GM19239 (cell line): ENCODE data around the gene CCDC12.

Experiments
- DNase-seq: peaks from one replicate; pipeline ENCODE4 v3.0.0; 2011; ENCODE audit warnings: low spot score; ENCODE audit not compliant: insufficient read length
- FAIRE-seq: peaks from 2 replicates; lab custom pipeline; 2011; peaks lifted over from hg19 to GRCh38; lab: Jason Lieb, UNC

The CCDC12 gene

DNA sequence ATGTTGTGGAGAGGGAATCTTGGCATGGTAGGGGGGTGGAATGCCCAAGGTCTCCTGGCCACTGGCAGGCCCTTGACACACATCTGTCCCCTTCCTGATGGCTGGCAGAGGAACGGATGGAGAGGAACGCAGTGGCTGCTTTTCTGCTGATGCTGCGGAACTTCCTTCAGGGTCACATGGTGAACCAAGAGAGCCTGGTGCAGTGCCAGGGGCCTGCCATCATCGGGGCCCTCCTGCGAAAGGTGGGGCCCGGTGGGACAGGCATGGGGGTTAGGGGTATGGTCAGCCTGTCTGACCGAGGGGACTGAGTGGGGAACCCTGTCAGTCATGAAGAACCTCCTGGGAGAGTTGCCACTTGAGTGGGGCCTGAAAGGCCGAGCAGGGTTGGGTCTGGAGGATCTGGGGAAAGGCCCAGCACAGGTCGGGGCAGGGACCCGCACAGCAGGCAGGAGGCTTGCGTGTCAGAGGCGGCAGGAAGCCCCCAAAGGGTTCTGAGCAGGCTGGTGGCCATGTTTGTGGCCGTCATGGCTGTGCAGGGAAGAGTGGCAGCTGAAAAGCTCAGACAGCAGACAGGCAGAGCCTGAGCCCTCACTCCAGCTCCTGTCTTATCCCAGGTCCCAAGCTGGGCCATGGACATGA lies 21.0 kb upstream of the CCDC12 start:
- no peak for DNase-seq
- no peak for FAIRE-seq

DNA sequence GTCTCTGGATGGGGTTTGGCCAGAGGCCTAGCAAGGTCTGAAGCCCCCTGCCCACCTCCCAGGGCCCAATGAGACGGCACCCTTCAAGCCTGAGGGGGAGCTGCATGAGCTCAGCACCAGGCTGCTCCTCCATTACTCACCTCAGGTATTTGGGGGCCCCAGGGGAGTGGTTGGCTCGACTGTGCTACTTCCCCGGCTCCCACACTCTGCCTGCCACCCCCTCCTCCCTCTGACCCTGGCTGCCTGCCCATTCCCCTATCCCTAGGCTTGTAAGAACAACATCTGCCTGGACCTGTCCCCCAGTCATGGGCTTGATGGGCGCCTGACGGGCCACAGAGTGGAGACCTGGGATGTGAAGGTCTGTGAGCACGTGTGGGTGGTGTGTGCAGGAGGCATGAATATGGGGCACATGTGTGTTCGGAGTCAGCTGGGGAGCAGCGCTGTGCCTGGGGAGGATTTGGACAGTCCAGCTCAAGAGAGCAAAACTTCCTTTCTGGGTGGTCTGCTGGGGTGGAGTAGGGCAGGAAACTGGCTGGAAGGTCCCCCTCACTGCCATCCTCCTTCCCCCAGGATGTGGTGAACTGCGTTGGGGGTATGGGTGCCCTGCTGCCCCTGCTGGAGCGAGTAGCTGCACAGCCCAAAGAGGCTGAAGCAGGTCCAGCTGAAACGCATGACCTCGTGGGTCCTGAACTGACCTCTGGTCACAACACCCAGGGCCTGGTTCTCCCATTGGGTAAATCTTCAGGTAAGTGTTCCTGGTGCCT lies 20.3 kb upstream of the CCDC12 start:
- no peak for FAIRE-seq

DNA sequence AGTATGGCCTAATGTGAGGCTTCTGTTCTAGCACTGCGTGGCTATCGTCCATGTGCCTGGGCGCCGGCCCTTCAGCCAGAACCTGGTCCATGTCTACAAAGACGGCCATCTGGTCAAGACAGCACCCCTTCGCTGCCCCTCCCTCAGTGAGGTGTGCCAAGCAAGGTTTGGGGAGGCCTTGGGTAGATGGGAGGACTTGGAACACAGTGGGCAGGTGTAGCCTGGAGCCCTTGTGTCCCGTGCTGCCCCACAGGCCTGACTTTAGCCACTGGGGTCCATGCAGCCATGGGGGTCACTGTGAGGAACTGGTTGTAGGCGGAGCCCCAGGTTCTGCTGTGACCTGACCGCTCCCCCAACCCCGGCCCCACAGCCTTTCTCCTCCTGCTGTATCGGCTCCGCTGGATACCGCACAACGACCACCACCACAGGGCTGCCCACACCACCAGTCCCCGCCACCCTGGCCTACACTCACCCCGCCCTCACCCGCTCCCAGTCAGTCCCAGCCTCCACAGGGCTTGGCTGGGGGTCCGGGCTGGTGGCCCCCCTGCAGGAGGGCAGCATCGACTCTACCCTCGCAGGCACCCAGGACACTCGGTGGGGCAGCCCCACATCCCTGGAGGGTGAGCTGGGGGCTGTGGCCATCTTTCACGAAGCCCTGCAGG lies 19.5 kb upstream of the CCDC12 start:
- no peak for DNase-seq
- no peak for FAIRE-seq

More for the DNA sequence above, 20.3 kb upstream of the CCDC12 start:
- no peak for DNase-seq

DNA sequence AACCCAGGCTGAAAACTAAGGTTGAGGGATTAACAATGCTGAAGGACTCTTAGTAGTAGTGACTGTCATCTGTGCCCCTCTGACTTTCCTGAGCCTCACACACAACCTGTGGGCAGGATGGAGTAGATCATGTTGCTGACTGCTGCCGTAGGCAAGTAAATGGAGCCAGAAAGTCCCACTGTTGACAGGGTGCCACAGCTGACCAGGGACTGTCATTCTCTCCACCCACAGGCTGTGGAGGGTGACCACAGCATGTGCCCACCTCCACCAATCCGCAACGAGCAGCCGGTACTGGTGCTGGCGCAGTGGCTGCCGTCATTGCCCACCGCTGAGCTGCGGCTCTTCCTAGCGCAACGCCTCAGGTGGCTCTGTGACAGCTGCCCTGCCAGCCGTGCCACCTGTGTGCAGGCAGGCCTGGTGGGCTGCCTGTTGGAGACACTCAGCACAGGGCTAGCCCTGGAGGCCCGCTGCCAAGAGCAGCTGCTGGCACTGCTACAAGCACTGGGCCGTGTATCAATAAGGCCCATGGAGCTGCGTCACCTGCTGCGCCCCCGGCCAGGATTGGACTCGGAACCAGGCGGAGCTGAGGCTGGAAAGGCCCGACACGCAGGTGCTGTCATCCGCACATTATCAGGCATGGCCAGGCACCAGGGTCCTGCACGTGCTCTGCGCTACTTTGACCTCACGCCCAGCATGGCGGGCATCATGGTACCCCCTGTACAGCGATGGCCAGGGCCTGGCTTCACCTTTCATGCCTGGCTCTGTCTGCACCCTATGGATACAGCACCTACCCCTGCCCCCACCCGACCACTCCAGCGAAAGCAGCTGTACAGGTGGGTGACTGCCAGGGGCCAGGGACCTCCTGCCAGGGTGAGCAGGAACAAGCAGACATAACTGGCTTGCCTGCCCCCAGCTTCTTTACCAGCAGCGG lies 18.5 kb upstream of the CCDC12 start:
- no peak for FAIRE-seq
- no peak for DNase-seq

DNA sequence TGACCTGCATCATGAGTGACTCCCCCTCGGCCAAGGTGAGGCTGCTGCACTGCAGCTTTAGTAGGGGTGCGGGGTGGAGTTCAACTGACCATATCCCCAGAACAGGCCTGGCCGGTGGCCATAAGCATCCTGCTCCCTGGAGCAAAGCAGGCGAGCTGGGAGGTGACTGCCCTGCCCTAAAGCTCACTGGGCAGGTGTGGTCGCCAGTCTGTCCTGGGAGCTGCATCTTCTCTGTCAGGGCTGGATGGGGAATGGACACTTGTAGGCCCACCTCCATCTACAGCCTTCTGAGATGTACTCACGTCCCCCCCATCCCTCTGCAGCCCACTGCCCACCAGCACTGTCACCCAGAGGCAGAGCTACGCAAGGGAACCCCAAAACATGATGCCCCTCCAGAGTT lies 17.4 kb upstream of the CCDC12 start:
- FAIRE-seq (no peak), DNase-seq (no peak)

DNA sequence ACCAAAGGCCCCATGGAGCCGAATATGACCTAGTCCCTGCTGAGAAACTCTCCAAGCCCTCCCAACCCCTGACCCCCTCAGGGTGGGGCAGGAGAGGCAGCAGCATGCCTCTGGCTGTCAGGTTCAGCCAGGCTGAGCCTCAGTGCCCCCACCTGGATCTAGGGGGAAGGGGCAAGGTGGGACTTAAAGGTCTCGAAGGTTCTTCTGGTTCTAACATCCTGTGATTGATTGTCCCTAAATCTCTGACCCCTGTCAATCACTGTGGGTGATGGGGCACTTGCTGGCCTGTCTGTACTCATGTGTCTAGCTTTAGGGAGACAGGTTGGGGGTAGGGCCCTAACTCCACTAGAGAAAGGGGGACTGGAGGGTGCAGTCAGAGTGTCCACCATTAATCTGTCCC lies 16.7 kb upstream of the CCDC12 start:
- FAIRE-seq (no peak), DNase-seq (no peak)

DNA sequence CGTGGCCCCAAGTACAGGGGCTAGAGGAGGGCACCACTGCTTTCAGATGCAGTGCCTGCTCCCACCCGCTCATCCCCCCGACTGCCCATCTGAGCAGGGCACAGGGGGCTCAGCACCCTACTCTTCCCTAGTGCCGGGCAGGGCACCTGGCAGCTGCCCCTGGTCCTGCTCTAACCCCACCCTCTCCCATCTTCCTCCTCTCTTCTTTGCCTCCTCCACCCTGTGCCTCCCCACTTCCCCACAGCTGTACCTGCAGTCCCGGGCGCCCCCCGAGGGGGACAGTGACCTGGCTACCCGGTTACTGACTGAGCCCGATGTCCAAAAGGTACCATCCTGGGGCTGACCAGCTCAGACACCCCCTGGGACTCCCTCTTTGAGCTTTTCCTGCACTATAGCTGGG lies 15.7 kb upstream of the CCDC12 start:
- DNase-seq: no peak
- no peak for FAIRE-seq

DNA sequence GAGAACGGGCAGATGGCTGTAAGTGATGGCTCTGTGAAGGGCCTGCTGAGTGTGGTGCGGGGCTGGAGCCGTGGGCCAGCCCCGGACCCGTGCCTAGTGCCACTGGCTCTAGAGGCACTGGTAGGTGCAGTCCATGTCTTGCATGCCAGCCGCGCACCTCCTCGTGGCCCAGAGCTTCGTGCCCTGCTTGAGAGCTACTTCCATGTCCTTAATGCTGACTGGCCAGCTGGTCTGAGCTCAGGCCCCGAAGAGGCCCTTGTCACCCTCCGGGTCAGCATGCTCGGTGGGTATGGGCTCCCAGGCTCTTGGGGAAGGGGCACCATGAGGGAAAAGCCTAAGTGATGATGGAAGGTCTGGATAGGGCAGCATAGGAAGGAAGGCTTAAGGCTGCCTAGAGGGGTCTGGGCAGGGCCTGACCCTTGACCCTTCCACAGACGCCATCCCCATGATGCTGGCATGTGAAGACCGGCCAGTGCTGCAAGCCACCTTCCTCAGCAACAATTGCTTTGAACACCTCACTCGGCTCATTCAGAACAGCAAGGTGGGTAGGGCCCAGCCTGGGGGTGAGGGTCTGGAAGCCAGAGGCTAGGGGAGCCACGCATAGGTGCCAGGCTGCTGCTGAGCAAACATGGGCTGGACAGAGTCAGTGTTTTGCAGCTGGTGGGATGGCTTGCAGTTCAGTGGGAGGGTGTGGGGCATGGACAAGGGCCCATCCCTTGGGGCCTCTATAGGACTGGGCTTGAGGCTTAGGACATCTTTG lies 15.0 kb upstream of the CCDC12 start:
- FAIRE-seq: no peak
- no peak for DNase-seq

DNA sequence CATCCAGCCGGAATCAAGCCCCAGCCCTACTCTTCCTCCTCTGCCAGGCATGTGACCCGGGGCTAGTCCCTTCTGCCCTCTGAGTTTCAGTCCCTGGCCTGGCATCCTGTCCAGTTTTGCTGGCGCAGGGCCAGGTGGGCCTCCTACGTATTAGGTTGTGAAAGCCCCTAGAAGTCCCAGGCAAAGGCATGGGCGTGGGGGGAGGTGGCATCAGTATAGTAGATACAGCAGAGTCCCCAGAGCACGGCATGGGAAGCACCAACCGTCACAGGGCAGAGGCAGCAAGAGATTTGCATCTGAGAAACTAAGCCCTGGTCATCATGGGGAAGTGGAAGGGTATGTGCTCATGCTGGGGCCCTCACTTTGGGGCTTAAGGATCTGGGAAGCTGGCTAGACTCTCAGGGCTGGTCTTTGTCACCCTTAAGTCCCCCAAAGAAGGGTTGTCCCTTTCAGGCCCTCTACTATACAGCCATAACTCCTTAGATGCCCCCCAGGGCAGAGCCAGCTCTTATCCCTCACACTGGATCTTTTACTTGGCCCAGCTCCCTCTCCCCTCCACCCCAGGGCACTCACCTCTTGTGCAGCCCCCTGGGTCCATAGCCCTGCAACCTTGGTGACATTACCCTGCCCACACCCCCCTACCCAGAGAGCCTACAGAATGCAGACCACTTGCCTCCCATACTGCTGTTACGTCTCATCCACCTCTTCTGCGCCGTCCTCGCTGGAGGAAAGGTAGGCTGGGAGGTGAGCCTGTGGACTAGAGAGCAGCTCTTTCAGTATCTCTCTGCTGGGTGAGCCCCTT lies 14.2 kb upstream of the CCDC12 start:
- FAIRE-seq (peak; percentile 54), DNase-seq (no peak)

DNA sequence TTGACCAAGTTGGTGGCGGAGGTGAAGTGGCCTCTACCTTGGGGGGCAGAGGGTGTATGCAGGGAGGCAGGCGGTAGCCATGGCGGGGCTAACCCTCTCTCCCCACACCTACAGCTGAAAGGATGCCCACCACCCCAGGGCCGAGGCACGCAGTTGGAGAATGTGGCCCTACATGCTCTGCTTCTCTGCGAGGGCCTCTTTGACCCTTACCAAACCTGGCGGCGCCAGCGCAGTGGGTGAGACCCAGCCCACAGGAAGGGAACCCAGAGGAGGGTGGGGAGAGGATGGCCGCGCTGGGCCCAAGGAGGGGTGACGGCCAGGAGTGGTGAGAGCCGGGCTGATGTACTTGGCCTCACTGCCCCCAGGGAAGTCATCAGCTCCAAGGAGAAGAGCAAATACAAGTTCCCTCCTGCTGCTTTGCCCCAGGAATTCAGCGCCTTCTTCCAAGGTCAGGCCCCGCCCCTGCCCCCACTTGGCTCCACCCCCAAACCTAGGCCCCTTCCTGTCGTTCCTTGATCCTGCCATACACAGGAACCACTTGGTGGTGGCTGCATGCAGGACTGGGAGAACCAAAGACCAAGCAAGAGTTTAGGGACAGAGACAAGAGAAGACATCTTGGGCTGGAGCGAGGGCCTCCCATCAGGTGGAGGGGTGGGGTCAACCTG lies 12.7 kb upstream of the CCDC12 start:
- no peak for FAIRE-seq
- DNase-seq: no peak

DNA sequence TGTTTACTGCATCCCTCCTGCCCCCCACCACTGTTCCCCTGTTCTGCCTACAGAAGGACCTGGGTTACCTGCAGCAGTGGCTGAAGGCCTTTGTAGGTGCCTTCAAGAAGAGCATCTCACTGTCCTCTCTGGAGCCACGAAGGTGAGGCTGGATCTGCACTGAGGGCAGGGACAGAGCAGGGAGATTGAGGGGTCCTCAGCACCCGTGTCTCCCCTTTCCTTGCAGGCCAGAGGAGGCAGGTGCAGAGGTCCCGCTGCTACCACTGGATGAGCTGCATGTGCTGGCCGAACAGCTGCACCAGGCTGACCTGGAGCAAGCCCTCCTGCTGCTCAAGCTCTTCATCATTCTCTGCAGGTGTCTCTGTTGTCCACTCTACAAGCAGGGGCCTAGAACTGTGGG lies 12.1 kb upstream of the CCDC12 start:
- DNase-seq: no peak
- FAIRE-seq: no peak

DNA sequence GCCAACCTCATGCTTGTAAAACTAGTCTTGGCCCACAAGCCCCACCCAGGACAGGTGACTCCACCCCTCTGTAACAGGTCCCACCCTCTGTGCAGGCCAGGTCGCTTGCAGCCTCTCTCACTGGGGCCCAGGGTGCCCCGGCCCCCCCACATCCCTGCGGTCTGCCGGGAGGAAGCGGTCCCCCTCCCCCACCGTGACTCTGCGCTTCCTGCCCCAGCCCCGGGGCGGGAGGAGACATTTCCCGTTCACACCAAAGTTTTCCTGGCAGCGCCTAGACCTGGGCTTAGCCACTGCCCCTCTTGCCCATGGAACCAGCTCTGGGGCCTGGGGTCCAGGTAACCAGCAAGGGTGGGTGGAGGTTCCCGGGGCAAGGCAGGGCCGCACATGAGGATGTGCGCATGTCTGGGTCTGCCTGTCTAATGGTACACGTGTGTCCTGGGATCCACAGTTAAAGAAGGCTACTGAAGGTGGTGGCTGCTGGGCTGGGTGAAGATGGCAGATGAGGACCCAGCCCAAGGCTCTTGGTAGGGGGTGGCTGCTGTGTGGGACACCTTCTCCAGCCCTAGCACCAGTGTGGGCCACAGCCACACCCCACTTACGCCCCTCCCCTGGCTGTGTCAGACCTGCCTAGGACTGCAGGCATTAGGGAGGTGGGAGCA lies 11.3 kb upstream of the CCDC12 start:
- peak; percentile 92 for FAIRE-seq
- DNase-seq: peak; percentile 88

DNA sequence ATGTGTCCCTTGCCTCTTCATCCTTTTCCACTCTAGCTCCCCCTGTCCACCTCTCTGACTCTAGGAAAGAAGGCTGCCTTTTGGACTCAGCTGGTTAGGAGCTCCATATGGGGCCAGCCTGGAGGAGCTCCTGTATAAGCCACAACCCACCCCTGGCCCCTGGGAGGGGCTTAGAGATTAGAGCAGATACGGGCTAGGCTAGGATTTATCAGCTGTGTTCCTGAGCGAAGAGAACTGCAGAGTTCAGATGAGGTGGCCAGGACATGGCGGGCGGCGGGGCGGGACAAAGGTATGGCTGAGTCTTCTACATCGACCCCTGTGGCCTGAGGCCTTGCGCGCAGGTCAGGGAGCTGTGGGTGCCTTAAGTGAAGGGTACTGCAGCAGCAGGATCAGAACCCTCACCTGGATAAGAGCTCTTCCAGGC lies 10.8 kb upstream of the CCDC12 start:
- no peak for FAIRE-seq
- no peak for DNase-seq

DNA sequence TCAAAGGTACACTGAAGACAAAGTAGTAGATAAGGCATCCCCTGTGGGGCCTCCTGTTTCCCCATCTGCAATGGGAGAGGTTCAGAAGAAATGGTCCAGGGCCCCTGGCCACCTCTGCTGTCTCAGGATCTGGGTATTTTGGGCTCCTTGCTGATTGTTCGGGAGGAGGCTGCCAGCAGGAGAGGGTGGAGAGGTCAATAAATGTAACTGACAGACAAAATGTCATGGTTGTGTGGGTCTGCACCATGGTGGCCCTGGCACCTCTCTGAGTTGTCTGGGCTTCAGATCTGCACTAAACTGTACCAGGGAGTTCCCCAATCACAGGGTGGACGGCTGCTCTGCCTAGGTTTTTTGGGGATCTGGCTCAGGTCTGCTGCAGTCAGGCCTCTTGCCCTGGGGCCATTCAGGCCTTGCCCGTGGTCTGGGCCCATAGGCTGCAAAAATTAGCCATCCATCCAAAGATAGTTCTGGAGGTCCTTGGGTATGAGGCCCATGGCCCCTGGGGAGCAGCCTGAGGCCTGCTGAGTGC lies 10.3 kb upstream of the CCDC12 start:
- no peak for FAIRE-seq
- DNase-seq: no peak

DNA sequence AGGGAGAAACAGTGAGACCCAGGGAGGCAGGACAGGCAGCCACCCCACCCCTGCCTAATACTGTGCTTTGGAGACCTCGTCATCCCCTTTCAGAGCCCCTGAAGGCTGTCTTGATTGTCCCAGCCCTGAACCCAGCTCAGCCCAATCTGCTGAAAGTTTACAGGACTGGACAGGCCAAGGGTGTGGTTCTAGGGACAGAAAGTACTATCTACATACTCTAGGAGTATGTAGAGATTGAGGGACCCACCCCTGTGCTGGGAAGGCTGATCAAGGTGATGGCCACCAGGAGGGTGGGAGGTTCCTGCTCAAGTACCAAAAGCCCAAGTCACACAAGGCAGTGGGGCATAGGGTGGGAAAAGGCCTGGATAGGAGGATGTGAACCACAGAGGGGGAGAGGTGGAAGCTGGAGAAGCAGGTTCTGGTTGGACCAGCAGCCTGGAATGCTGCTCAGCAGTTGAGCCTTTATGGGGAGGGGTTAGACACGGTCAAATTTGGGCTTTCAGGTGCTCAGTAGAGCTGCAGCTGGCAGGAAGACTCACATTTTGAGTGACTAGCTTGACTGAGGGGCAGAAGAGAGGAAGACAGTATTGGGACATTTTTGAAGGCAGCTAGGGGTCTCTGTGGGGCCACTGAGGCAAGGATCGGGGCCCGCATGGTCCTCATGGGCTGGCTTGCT lies 9.6 kb upstream of the CCDC12 start:
- FAIRE-seq: no peak
- no peak for DNase-seq

DNA sequence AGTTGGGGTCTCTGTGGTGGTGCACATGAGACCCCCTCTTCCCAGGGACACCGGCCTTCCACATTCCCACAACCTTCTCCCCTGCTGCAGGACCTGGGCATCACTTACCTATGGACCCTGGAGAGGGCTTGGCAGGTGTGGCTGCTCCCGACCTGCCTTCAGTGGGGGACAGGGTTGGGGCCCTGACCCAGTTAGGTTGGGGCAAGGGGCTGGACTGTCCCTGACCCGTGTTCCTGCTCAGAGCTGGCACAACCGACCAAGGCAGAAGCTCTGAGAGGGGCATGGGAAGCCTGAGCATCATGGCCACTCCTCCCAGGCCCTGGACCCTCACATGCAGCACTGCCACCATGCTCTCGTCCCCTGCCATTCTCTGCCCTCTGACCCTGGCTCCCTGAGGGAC lies 9.0 kb upstream of the CCDC12 start:
- FAIRE-seq: no peak
- DNase-seq: no peak
